Muscle layer of duodenum (tissue), 2 donors: ENCODE data around the gene PITX3.
"Not testable (repeated sequence)": the region's sequence is repeated elsewhere in the genome, so short reads cannot be mapped to it uniquely, and the experiment has no call there.

ENCODE experiments used
- H3K27ac ChIP-seq: one replicate; pipeline ENCODE4 v1.7.0; 2013; ENCODE audit warnings: mild to moderate bottlenecking, low read length
- H3K27me3 ChIP-seq: one replicate; pipeline ENCODE4 v1.7.0; 2013; ENCODE audit warnings: low read depth, mild to moderate bottlenecking, control low read depth, low read length
- H3K36me3 ChIP-seq, 2 donors: one replicate each; pipeline ENCODE4 v1.7.0; 2013; ENCODE audit warnings: low read length in 2 of 2, control low read depth in 1 of 2, mild to moderate bottlenecking in 1 of 2; ENCODE audit not compliant: insufficient read depth in 2 of 2, control insufficient read depth in 1 of 2
- H3K4me1 ChIP-seq, 2 donors: one replicate each; pipeline ENCODE4 v1.7.0; 2013; ENCODE audit warnings: low read length in 2 of 2, mild to moderate bottlenecking in 2 of 2, control low read depth in 1 of 2, moderate library complexity in 1 of 2; ENCODE audit not compliant: insufficient read depth in 2 of 2, control insufficient read depth in 1 of 2
- H3K4me3 ChIP-seq, 2 donors: one replicate each; pipeline ENCODE4 v1.7.0; 2013; ENCODE audit warnings: low read length in 2 of 2, low read depth in 1 of 2, mild to moderate bottlenecking in 1 of 2
- H3K9me3 ChIP-seq, 2 donors: one replicate each; pipeline ENCODE4 v1.7.0; 2013; ENCODE audit warnings: low read length in 2 of 2, control low read depth in 1 of 2, mild to moderate bottlenecking in 1 of 2; ENCODE audit not compliant: control insufficient read depth in 1 of 2
- donor health status: healthy.

PITX3 gene

DNA sequence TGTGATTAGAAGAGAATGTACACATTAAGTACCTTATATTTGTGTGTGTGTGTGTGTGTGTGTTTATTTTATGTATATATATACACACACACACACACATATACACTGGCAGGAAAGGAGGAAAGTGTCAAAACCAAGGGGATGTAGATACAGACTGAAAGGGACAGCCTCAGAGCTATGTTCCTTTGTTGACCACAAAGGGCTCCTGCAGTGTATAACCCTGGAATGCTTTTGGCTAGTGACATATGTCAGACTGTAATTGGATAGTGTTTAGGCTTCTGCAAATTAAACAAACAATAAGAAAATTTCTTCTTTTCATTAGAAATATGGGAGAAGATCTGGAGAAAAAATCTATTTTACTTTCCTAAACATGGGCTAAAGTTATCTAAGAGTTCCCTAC lies 19.9 kb upstream of the PITX3 start:
- Histone ChIP-seq H3K4me3 (no peak overlapping the region), H3K27ac (no peak overlapping the region), H3K4me1 (peaks cover 0 to 14% of the 10 kb centered on the region in 2 donors), H3K27me3 (no peaks in the 10 kb centered on the region), H3K9me3 (no peaks in the 10 kb centered on the region), H3K36me3 (peaks cover 15 to 33% of the 10 kb centered on the region in 2 donors)

GRCh38 chr10:102255404-102255803 lies 14.1 kb upstream of the PITX3 start:
- Histone ChIP-seq H3K27me3 (no peaks in the 10 kb centered on the region), H3K4me3 (no peak overlapping the region), H3K36me3 (peaks cover 10 to 13% of the 10 kb centered on the region in 2 donors), H3K27ac (no peak overlapping the region), H3K4me1 (no peaks in the 10 kb centered on the region), H3K9me3 (no peaks in the 10 kb centered on the region)

- Histone ChIP-seq H3K27ac (no peak overlapping the region), H3K27me3 (no peaks in the 10 kb centered on the region), H3K4me1 (no peaks in the 10 kb centered on the region), H3K4me3 (no peak overlapping the region), H3K9me3 (no peaks in the 10 kb centered on the region), H3K36me3 (peaks cover 6 to 7% of the 10 kb centered on the region in 2 donors)
Observed at GRCh38 chr10:102254426-102254825, 13.1 kb upstream of the PITX3 start.

DNA sequence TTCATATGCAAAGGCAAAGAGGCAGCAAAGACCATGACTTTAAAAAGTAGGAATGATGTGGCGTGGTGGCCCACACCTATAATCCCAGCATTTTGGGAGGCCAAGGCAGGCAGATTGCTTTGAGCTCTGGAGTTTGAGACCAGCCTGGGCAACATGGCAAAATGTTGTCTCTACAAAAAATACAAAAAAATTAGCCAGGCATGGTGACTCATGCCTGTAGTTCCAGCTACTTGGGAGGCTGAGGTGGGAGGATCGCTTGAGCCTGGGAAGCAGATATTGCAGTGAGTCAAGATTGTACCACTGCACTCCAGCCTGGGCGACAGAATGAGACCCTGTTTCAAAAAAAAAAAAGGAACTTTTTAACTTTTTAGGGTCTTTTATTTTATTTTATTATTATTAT lies 11.2 kb upstream of the PITX3 start:
- H3K4me1 ChIP-seq, H3K36me3 ChIP-seq, H3K4me3 ChIP-seq, H3K27ac ChIP-seq, H3K9me3 ChIP-seq, H3K27me3 ChIP-seq: not testable (repeated sequence)

GRCh38 chr10:102247734-102248133 lies 6.4 kb upstream of the PITX3 start:
- Histone ChIP-seq H3K4me1 (peaks cover 19 to 35% of the 10 kb centered on the region in 2 donors), H3K27me3 (no peaks in the 10 kb centered on the region), H3K4me3 (peak overlapping the region in 1 of 2 donors; percentile 95), H3K36me3 (peaks cover 3 to 5% of the 10 kb centered on the region in 2 donors), H3K27ac (no peak overlapping the region), H3K9me3 (no peaks in the 10 kb centered on the region)

- Histone ChIP-seq H3K27me3 (no peaks in the 10 kb centered on the region), H3K9me3 (no peaks in the 10 kb centered on the region), H3K4me3 (peak overlapping the region; percentile 95 to 99), H3K27ac (peak overlapping the region; percentile 92), H3K36me3 (peaks cover 3 to 5% of the 10 kb centered on the region in 2 donors), H3K4me1 (peaks cover 24 to 45% of the 10 kb centered on the region in 2 donors)
Observed at GRCh38 chr10:102246261-102246660, 4.9 kb upstream of the PITX3 start.

GRCh38 chr10:102245932-102246251 lies 4.6 kb upstream of the PITX3 start:
- no peaks in the 10 kb centered on the region for H3K27me3 ChIP-seq
- peak overlapping the region; percentile 92 for H3K27ac ChIP-seq
- H3K36me3 ChIP-seq = peaks cover 3 to 5% of the 10 kb centered on the region in 2 donors
- peaks cover 24 to 49% of the 10 kb centered on the region in 2 donors for H3K4me1 ChIP-seq
- H3K9me3 ChIP-seq = no peaks in the 10 kb centered on the region
- H3K4me3 ChIP-seq = peak overlapping the region; percentile 95 to 99

GRCh38 chr10:102245082-102245931 lies 4.0 kb upstream of the PITX3 start, which contains the start of gene GBF1:
Gene GBF1 (plus strand): TSS chr10:102245532. CDS start chr10:102258939, 13,407 bp downstream.
- Histone ChIP-seq H3K4me1 (peaks cover 24 to 54% of the 10 kb centered on the region in 2 donors), H3K9me3 (no peaks in the 10 kb centered on the region), H3K27ac (peak within 1 kb of the TSS; percentile 92), H3K4me3 (peak within 1 kb of the TSS; percentile 95 to 99), H3K27me3 (no peaks in the 10 kb centered on the region), H3K36me3 (peaks cover 3 to 5% of the 10 kb centered on the region in 2 donors)

GRCh38 chr10:102243309-102243708 lies 2.0 kb upstream of the PITX3 start:
- Histone ChIP-seq H3K36me3 (peaks cover 0 to 5% of the 10 kb centered on the region in 2 donors), H3K4me1 (peaks cover 23 to 53% of the 10 kb centered on the region in 2 donors), H3K9me3 (no peaks in the 10 kb centered on the region), H3K27me3 (no peaks in the 10 kb centered on the region), H3K27ac (no peak overlapping the region), H3K4me3 (no peak overlapping the region)

- no peaks in the 10 kb centered on the region for H3K27me3 ChIP-seq
- H3K4me3 ChIP-seq = peak overlapping the region; percentile 72 to 79
- peaks cover 11 to 42% of the 10 kb centered on the region in 2 donors for H3K4me1 ChIP-seq
- no peaks in the 10 kb centered on the region for H3K9me3 ChIP-seq
- H3K36me3 ChIP-seq = peaks cover 0 to 5% of the 10 kb centered on the region in 2 donors
- H3K27ac ChIP-seq = no peak overlapping the region
Observed at GRCh38 chr10:102242118-102242485, 790 bp upstream of the PITX3 start.

- Histone ChIP-seq H3K27me3 (no peaks in the 10 kb centered on the region), H3K36me3 (peaks cover 0 to 5% of the 10 kb centered on the region in 2 donors), H3K4me1 (peaks cover 5 to 31% of the 10 kb centered on the region in 2 donors), H3K27ac (no peak overlapping the region), H3K4me3 (peak overlapping the region; percentile 72 to 79), H3K9me3 (no peaks in the 10 kb centered on the region)
Observed at GRCh38 chr10:102241032-102241443, 274 bp downstream of the PITX3 start.
